DOHH2 (cell line): ENCODE data around the gene LAMC2.
A peak's percentile ranks its signal among the peaks of the same experiment; 100 is the strongest.

ENCODE experiments used
- H3F3A ChIP-seq: fragments of 200-600 bp; sonication (generic), shearing (Covaris generic); 2 replicates; pipeline ENCODE4 v1.6.0; 2016; ENCODE audit warnings: antibody characterized with exemption, mild to moderate bottlenecking; ENCODE audit not compliant: control insufficient read depth, insufficient read depth
- H3K27ac ChIP-seq: fragments of 200-600 bp; sonication (generic); 2 replicates; pipeline ENCODE4 v1.5.1; 2014; ENCODE audit warnings: low read depth, mild to moderate bottlenecking, low read length, moderate library complexity
- H3K27me3 ChIP-seq: fragments of 200-600 bp; sonication (generic); 2 replicates; pipeline ENCODE4 v1.6.1; 2014; ENCODE audit warnings: mild to moderate bottlenecking, low read length, mixed read lengths; ENCODE audit not compliant: control insufficient read depth
- H3K36me3 ChIP-seq: fragments of 200-600 bp; sonication (generic); 2 replicates; pipeline ENCODE4 v1.6.1; 2014; ENCODE audit warnings: mild to moderate bottlenecking, low read length, moderate library complexity, mixed read lengths; ENCODE audit not compliant: control insufficient read depth
- H3K4me1 ChIP-seq: fragments of 200-600 bp; sonication (generic); 2 replicates; pipeline ENCODE4 v1.6.1; 2014; ENCODE audit warnings: mild to moderate bottlenecking, low read length, mixed read lengths; ENCODE audit not compliant: control insufficient read depth
- H3K4me2 ChIP-seq: fragments of 200-600 bp; sonication (generic); 2 replicates; pipeline ENCODE4 v1.6.0; 2014; ENCODE audit warnings: mild to moderate bottlenecking, low read length, moderate library complexity
- H3K4me3 ChIP-seq: fragments of 200-600 bp; sonication (generic); 2 replicates; pipeline ENCODE4 v1.5.1; 2014; ENCODE audit warnings: mild to moderate bottlenecking, low read length, mixed read lengths
- H3K79me2 ChIP-seq: fragments of 200-600 bp; sonication (generic); 2 replicates; pipeline ENCODE4 v1.6.1; 2014; ENCODE audit warnings: mild to moderate bottlenecking, low read length, mixed read lengths; ENCODE audit not compliant: control insufficient read depth
- H3K9me2 ChIP-seq: fragments of 200-600 bp; sonication (generic); replicated peaks from 2 replicates; pipeline ENCODE4 v1.6.1; 2014; ENCODE audit warnings: mild to moderate bottlenecking, low read length, mixed read lengths; ENCODE audit not compliant: control insufficient read depth
- H3K9me3 ChIP-seq: fragments of 200-600 bp; sonication (generic); 2 replicates; pipeline ENCODE4 v1.6.1; 2014; ENCODE audit warnings: antibody characterized with exemption, low read length, mixed read lengths; ENCODE audit not compliant: control insufficient read depth, insufficient read depth
- H4K20me1 ChIP-seq: fragments of 200-600 bp; sonication (generic); 2 replicates; pipeline ENCODE4 v1.6.0; 2014; ENCODE audit warnings: low read depth, mild to moderate bottlenecking, antibody characterized with exemption, low read length, moderate library complexity; ENCODE audit not compliant: control insufficient read depth, insufficient read depth
- EZH2phosphoT487 ChIP-seq: fragments of 200-600 bp; sonication (generic); IDR thresholded peaks from 2 replicates; pipeline ENCODE4 v1.6.1; 2017; ENCODE audit warnings: borderline replicate concordance, mild to moderate bottlenecking, antibody characterized with exemption, low read length, moderate library complexity, mixed read lengths
- TF ChIP-seq, protein P1 (sequence below): fragments of 200-600 bp; sonication (generic); IDR thresholded peaks from one replicate; pipeline ENCODE4 v1.5.1; 2014; ENCODE audit warnings: antibody characterized with exemption, mild to moderate bottlenecking, low read depth, low read length; ENCODE audit not compliant: poor library complexity, severe bottlenecking

LAMC2 gene

GRCh38 chr1:183226963-183227362, 40.9 kb downstream of the LAMC2 start:
- H3K27ac ChIP-seq, result no peak overlapping the region

DNA sequence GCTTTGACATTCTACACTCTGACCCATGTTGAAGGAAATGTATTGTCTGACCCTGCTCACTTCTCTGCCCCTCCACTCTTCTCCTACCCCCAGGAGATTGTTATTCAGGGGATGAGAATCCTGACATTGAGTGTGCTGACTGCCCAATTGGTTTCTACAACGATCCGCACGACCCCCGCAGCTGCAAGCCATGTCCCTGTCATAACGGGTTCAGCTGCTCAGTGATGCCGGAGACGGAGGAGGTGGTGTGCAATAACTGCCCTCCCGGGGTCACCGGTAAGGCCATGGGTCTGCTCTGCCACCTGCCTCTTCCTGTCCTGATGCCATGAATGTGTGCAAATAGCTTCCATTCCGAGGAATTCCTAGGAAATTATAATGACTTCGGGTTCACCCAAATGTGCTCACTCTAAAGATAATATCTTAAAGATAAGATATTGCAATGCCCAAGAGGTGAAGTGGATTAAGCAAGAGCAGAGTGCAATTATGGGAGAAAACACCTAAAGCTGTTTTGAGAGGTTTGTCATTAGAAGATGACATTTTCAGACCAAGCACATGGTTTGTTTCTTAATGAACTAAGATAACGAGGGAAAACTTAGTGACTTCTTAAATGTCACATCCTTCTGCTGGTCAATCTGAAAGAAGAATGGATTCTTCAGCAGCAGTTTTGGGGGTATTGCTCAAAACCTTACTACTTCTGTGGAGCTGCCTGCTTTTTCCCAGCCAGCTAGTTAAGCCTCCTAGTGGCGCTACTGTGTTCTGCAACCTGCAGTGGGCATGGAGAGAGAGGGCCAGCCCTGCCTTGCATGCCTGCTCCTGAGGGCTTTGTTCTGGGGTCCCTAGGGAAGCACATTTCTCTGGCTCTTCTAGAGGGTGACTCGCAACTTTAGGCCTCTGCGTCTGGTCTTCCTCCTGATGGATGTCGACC, 41.6 kb downstream of the LAMC2 start:
- no peak for TF ChIP-seq EZH2phosphoT487
- TF ChIP-seq, protein P1, sequence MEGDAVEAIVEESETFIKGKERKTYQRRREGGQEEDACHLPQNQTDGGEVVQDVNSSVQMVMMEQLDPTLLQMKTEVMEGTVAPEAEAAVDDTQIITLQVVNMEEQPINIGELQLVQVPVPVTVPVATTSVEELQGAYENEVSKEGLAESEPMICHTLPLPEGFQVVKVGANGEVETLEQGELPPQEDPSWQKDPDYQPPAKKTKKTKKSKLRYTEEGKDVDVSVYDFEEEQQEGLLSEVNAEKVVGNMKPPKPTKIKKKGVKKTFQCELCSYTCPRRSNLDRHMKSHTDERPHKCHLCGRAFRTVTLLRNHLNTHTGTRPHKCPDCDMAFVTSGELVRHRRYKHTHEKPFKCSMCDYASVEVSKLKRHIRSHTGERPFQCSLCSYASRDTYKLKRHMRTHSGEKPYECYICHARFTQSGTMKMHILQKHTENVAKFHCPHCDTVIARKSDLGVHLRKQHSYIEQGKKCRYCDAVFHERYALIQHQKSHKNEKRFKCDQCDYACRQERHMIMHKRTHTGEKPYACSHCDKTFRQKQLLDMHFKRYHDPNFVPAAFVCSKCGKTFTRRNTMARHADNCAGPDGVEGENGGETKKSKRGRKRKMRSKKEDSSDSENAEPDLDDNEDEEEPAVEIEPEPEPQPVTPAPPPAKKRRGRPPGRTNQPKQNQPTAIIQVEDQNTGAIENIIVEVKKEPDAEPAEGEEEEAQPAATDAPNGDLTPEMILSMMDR, result peak; percentile 85
- Histone ChIP-seq H3K36me3 (no peaks in the 10 kb centered on the region), H4K20me1 (no peaks in the 10 kb centered on the region), H3K27ac (no peak overlapping the region), H3K79me2 (no peaks in the 10 kb centered on the region), H3K4me2 (no peak overlapping the region), H3K9me3 (no peaks in the 10 kb centered on the region), H3K27me3 (peaks cover 31% of the 10 kb centered on the region), H3K9me2 (no peaks in the 10 kb centered on the region), H3F3A (no peaks in the 10 kb centered on the region), H3K4me3 (no peak overlapping the region), H3K4me1 (no peaks in the 10 kb centered on the region)

More at GRCh38 chr1:183226963-183227362, 40.9 kb downstream of the LAMC2 start:
- Histone ChIP-seq H3K27me3 (peaks cover 34% of the 10 kb centered on the region), H3K79me2 (no peaks in the 10 kb centered on the region), H3K4me1 (no peaks in the 10 kb centered on the region), H3K9me3 (no peaks in the 10 kb centered on the region), H4K20me1 (no peaks in the 10 kb centered on the region), H3F3A (no peaks in the 10 kb centered on the region), H3K4me2 (no peak overlapping the region), H3K4me3 (no peak overlapping the region), H3K36me3 (no peaks in the 10 kb centered on the region), H3K9me2 (no peaks in the 10 kb centered on the region)
- TF ChIP-seq EZH2phosphoT487, result no peak
- TF ChIP-seq, protein P1, result no peak

DNA sequence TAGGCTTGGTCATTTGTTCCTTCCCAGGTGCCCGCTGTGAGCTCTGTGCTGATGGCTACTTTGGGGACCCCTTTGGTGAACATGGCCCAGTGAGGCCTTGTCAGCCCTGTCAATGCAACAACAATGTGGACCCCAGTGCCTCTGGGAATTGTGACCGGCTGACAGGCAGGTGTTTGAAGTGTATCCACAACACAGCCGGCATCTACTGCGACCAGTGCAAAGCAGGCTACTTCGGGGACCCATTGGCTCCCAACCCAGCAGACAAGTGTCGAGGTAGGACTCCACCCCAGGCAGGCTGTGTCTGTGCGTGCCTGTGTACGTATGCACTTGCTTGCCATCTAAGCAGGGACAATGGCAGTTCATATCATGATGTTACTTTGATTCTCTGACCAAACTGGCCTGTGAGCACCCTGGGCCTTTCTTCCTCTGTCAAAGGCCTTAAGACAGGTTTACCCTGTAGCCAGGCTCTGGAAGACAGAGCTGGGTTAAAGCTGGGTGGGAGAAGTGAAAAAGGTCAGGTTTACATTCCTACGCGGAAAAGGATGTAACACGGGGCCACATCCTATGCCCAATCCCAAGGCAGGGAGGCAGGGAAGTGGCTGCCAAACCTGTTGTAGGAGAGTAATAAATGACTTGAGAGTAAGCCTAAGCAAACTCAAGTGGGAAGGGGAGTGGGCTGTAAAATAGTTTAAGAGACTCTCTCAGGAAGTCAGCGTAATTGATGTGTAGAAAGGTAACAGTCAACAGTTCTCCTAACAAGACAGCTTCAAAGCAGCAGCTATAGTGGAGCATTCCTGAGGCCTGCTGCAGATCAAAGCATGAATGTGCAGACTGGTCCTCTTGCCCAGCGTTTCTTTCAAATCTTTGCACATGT, 42.5 kb downstream of the LAMC2 start:
- Histone ChIP-seq H3F3A (no peaks in the 10 kb centered on the region), H3K36me3 (no peaks in the 10 kb centered on the region), H3K9me3 (no peaks in the 10 kb centered on the region), H3K27me3 (peaks cover 23% of the 10 kb centered on the region), H4K20me1 (no peaks in the 10 kb centered on the region), H3K4me2 (no peak overlapping the region), H3K27ac (no peak overlapping the region), H3K4me3 (no peak overlapping the region), H3K9me2 (no peaks in the 10 kb centered on the region), H3K4me1 (no peaks in the 10 kb centered on the region), H3K79me2 (no peaks in the 10 kb centered on the region)
- TF ChIP-seq, protein P1, result peak; percentile 43
- no peak for TF ChIP-seq EZH2phosphoT487
